HepG2 (cell line): Measurements from ENCODE around the gene CHST2. TPM values are rescaled to one million over a fixed set of nuclear protein-coding genes. Genes with fewer than 3 reads are reported as not detected.
A peak's percentile ranks its signal among the peaks of the same experiment; 100 is the strongest.

Source experiments
- ATAC-seq: fragments of 200-7000 bp; cut with Tn5 transposase; 3 replicates; pipeline ENCODE4 v1.9.1; 2020; ENCODE audit warnings: mild to moderate bottlenecking, moderate library complexity
- BruUV-seq: library from RNA; stranded (reverse); fragments of 400-500 nt; replicated peaks from 2 replicates; lab custom pipeline; 2021; lab: Mats Ljungman, UMichigan
- CTCF ChIA-PET: fragments of 300-600 bp; formaldehyde crosslinking; extraction: SDS; loops from one replicate; lab custom pipeline; 2021; ENCODE audit warnings: low total read pairs, inconsistent platforms, low intra/inter-chr PET ratio; lab: Yijun Ruan, JAX
- POLR2A ChIA-PET: fragments of 350-600 bp; sonication (Branson Sonifier 250); formaldehyde crosslinking; loops from one replicate; lab custom pipeline; 2020; ENCODE audit warnings: antibody characterized with exemption, inconsistent platforms; lab: Yijun Ruan, JAX
- DNase-seq: peaks from one replicate; pipeline ENCODE4 v3.0.0-alpha.2; 2015; ENCODE audit warnings: low spot score
- FAIRE-seq: peaks from 3 replicates; lab custom pipeline; 2011; peaks lifted over from hg19 to GRCh38; lab: Jason Lieb, UNC
- H2AFZ ChIP-seq: one replicate; pipeline ENCODE4 v1.6.1; 2011; ENCODE audit warnings: low read length, inconsistent platforms
- H3K27ac ChIP-seq: fragments of 300-600 bp; 3 replicates; pipeline ENCODE4 v1.8.0; 2011; ENCODE audit warnings: mixed run types, mild to moderate bottlenecking, mixed read lengths, low read length, inconsistent platforms; ENCODE audit not compliant: insufficient read depth; ENCODE audit errors: extremely low read length
- H3K27me3 ChIP-seq, 2 experiments: fragments of 200-600 bp in 1 of 2; 2 replicates in 1 of 2; 3 replicates in 1 of 2; pipeline versions ENCODE4 v1.6.0 to v1.8.0; 2011; ENCODE audit warnings: low read length in 2 of 2, mild to moderate bottlenecking in 2 of 2, moderate library complexity in 2 of 2, inconsistent platforms in 1 of 2; ENCODE audit not compliant: insufficient read depth in 2 of 2, control insufficient read depth in 1 of 2
- H3K36me3 ChIP-seq, 2 experiments: fragments of 200-600 bp in 1 of 2; replicated peaks in 1 of 2; 2 replicates in 1 of 2; 3 replicates in 1 of 2; pipeline versions ENCODE4 v1.5.1 to v1.8.0; 2011; ENCODE audit warnings: low read length in 2 of 2, inconsistent platforms in 1 of 2; ENCODE audit not compliant: insufficient read depth in 2 of 2, control insufficient read depth in 1 of 2
- H3K4me1 ChIP-seq: 2 replicates; pipeline ENCODE4 v1.5.1; 2012; ENCODE audit warnings: low read length, inconsistent platforms; ENCODE audit not compliant: insufficient read depth
- H3K4me2 ChIP-seq: 2 replicates; pipeline ENCODE4 v1.6.0; 2011; ENCODE audit warnings: low read depth, low read length, inconsistent platforms
- H3K4me3 ChIP-seq, 3 experiments: fragments of 200-600 bp in 1 of 3; sonication (generic), shearing (Covaris generic) in 1 of 3; replicated peaks in 1 of 3; 2 replicates each; pipeline ENCODE4 v1.5.1; 2011 to 2016; ENCODE audit warnings: low read length in 3 of 3, inconsistent platforms in 2 of 3, low read depth in 2 of 3, mild to moderate bottlenecking in 2 of 3, control low read depth in 1 of 3, mixed read lengths in 1 of 3; ENCODE audit not compliant: insufficient read depth in 1 of 3
- H3K79me2 ChIP-seq: one replicate; pipeline ENCODE4 v1.6.1; 2011; ENCODE audit warnings: low read length, inconsistent platforms; ENCODE audit not compliant: insufficient read depth
- H3K9ac ChIP-seq: 2 replicates; pipeline ENCODE4 v1.6.0; 2011; ENCODE audit warnings: mild to moderate bottlenecking, low read depth, low read length, inconsistent platforms; ENCODE audit not compliant: insufficient read depth
- H3K9me3 ChIP-seq: 2 replicates; pipeline ENCODE4 v1.5.1; 2012; ENCODE audit warnings: mild to moderate bottlenecking, low read length
- H4K20me1 ChIP-seq: 2 replicates; pipeline ENCODE4 v1.6.0; 2011; ENCODE audit warnings: inconsistent platforms, mild to moderate bottlenecking, low read length, moderate library complexity; ENCODE audit not compliant: insufficient read depth
- ARNTL ChIP-seq: sonication (generic); formaldehyde crosslinking; IDR thresholded peaks from 2 replicates; pipeline ENCODE4 v1.4.0; 2020; ENCODE audit warnings: mild to moderate bottlenecking, missing genetic modification reagents
- FOXA3 ChIP-seq: IDR thresholded peaks from 2 replicates; pipeline ENCODE4 v1.6.1; 2016; ENCODE audit warnings: missing genetic modification reagents, missing compliant biosample characterization
- KLF16 ChIP-seq, 2 experiments: sonication (generic) in 1 of 2; formaldehyde crosslinking in 1 of 2; IDR thresholded peaks; 2 replicates each; pipeline versions ENCODE4 v1.6.1 to v1.8.0; 2016 to 2023; ENCODE audit warnings: missing genetic modification reagents in 2 of 2, missing compliant biosample characterization in 1 of 2
- MAFK ChIP-seq, 2 experiments: IDR thresholded peaks in 1 of 2; conservative IDR thresholded peaks in 1 of 2; 2 replicates each; pipeline ENCODE4 v1.6.1; 2011; ENCODE audit warnings: improper control_type of control experiment in 2 of 2, low read length in 2 of 2
- MEF2D ChIP-seq: sonication (generic); formaldehyde crosslinking; IDR thresholded peaks from 2 replicates; pipeline ENCODE4 v1.5.1; 2020; ENCODE audit warnings: mild to moderate bottlenecking, missing genetic modification reagents
- MIXL1 ChIP-seq: IDR thresholded peaks from 2 replicates; pipeline ENCODE4 v1.6.1; 2016
- ZFP82 ChIP-seq: sonication (generic); formaldehyde crosslinking; IDR thresholded peaks from 2 replicates; pipeline ENCODE4 v1.5.1; 2020; ENCODE audit warnings: mild to moderate bottlenecking, missing genetic modification reagents, borderline replicate concordance
- ZKSCAN5 ChIP-seq: sonication (generic); formaldehyde crosslinking; IDR thresholded peaks from 2 replicates; pipeline ENCODE4 v1.5.1; 2020; ENCODE audit warnings: mild to moderate bottlenecking, missing genetic modification reagents
- ZNF121 ChIP-seq: sonication (generic); formaldehyde crosslinking; IDR thresholded peaks from 2 replicates; pipeline ENCODE4 v1.5.0; 2020; ENCODE audit warnings: mild to moderate bottlenecking, missing genetic modification reagents
- ZNF205 ChIP-seq: IDR thresholded peaks from 2 replicates; pipeline ENCODE4 v1.6.1; 2018; ENCODE audit warnings: missing biosample characterization, missing genetic modification reagents
- WGBS: methylation state at CpG from one replicate; pipeline ENCODE4 v1.1.6; 2017; ENCODE audit warnings: low lambda C conversion rate; 5-methylcytosine and 5-hydroxymethylcytosine counted together
- in situ Hi-C: cut with HindIII; loops from 2 replicates; pipeline ENCODE4 v1.10.0; 2017; ENCODE audit warnings: low pct_unique_long_range_greater_than_20kb; ENCODE audit not compliant: extremely low pct_ligation_motif_present
- intact Hi-C: fragments of 100-400 bp; cut with micrococcal nuclease; formaldehyde crosslinking; loops from one replicate; pipeline ENCODE4 v1.10.0; 2022; ENCODE audit not compliant: unreplicated experiment
- polyA plus RNA-seq, 8 experiments: library from polyadenylated mRNA; depleted of rRNA in 3 of 8; stranded (reverse) in 7 of 8; unstranded in 1 of 8; fragments of >200 nt; fragmentation: Illumina TruSeq in 4 of 8; extraction: Trizol in 4 of 8; gene quantifications; 2 replicates each; pipeline versions ENCODE4 v1.2.1 to v1.2.3, GENCODE V29; 2011 to 2016; ENCODE audit warnings: low read depth in 4 of 8, missing spikeins in 1 of 8, mixed read lengths in 1 of 8; ENCODE audit not compliant: insufficient read depth in 1 of 8
- total RNA-seq, 5 experiments: library from RNA; depleted of rRNA; stranded (reverse); fragments of >200 nt; fragmentation: Illumina TruSeq; extraction: Trizol; gene quantifications; 2 replicates each; pipeline ENCODE4 v1.2.3, GENCODE V29; 2016; ENCODE audit warnings: low read depth in 1 of 5
- TF ChIP-seq, protein P1 (sequence below): sonication (generic); formaldehyde crosslinking; IDR thresholded peaks from 2 replicates; pipeline ENCODE4 v1.8.0; 2022; ENCODE audit warnings: missing genetic modification reagents, low read depth, mild to moderate bottlenecking, borderline replicate concordance
- TF ChIP-seq, protein P2 (sequence below): sonication (generic); formaldehyde crosslinking; IDR thresholded peaks from 2 replicates; pipeline ENCODE4 v1.4.0; 2020; ENCODE audit warnings: missing genetic modification reagents

CHST2 gene
- total and polyA plus RNA-seq, 2 of the 13 experiments (the other 11 are each of a cell fraction or from before 2014, with no cell fraction given): not detected

DNA sequence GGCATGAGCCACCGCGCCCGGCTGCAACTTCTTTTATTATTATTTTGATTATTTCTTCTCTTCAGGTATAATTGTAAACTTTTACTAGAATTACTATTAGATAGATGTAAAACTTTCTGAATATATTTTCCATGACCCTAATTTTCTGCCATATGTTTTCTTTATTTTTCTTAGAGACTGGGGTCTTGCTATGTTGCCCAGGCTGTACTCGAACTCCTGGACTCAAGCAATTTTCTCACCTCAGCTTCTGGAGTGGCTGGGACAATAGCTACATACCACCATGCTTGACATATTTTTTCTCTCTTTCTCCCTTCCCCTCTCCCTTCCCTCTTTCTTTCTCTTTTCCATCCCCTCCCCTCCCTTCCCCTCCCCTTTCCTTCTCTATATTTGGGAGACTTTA is 29.6 kb upstream of the CHST2 start:
- no peak for FAIRE-seq
- H2AFZ ChIP-seq: no peak overlapping the region
- 0 out of 2 replicates have a peak, but pooled peaks have one; percentile 17 for TF ChIP-seq ZNF121 (CRISPR knock-in tag)
- TF ChIP-seq ARNTL: no peak
- TF ChIP-seq MIXL1 (CRISPR knock-in tag): no peak
- TF ChIP-seq, all 625 proteins: peak for 1
- Histone ChIP-seq H3K9me3 (no peaks in the 10 kb centered on the region), H3K27ac (no peak overlapping the region), H4K20me1 (no peaks in the 10 kb centered on the region), H3K4me2 (no peak overlapping the region), H3K9ac (no peak overlapping the region), H3K36me3 (no peaks in the 10 kb centered on the region), H3K27me3 (peaks cover 0 to 6% of the 10 kb centered on the region in 2 experiments; a peak in 3 of 5 replicates), H3K4me3 (no peak overlapping the region), H3K79me2 (no peaks in the 10 kb centered on the region), H3K4me1 (no peaks in the 10 kb centered on the region)
- DNase-seq: no peak
- ChIA-PET CTCF (no interaction called here), POLR2A (no interaction called here)
- BruUV-seq: no TSS peak
- ATAC-seq: no peak
- intact Hi-C loops (loop anchor here (10.0 kb wide), 1 partner anchor 1275 kb away; no protein-coding TSS in a partner anchor), in situ Hi-C loops (no loop called here)
- 74% methylated on average over 4 of the region's 4 CpGs for WGBS

DNA sequence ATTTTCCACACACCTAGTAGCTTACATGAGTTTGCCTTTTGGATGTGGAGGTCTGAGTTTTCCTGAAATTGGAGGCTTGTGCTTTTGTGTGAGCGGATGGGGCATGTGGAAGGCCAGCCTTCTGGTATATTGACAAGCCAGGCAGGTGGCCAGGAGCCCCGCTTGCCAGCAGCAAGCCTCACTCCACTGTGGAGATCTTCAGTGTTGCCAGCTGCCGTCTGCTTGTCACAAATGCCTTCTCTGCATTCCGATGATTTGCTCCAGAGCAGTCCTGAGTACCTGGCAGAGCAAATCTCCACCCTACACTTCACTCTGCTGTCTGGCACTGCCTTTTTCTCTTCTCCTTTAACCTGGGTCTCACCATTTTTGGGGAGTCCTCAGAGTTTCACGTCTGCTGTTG is 29.1 kb upstream of the CHST2 start:
- FAIRE-seq (no peak), ATAC-seq (no peak; the same call in 2 of the 3 replicates), DNase-seq (no peak)
- Histone ChIP-seq H3K79me2 (no peaks in the 10 kb centered on the region), H2AFZ (no peak overlapping the region), H3K27me3 (peaks cover 0 to 6% of the 10 kb centered on the region in 2 experiments; a peak in 3 of 5 replicates), H3K9ac (no peak overlapping the region), H3K4me3 (no peak overlapping the region), H3K4me1 (no peaks in the 10 kb centered on the region), H3K4me2 (no peak overlapping the region), H3K36me3 (no peaks in the 10 kb centered on the region), H3K9me3 (no peaks in the 10 kb centered on the region), H3K27ac (no peak overlapping the region), H4K20me1 (no peaks in the 10 kb centered on the region)
- in situ Hi-C loops (no loop called here), intact Hi-C loops (loop anchor here (10.0 kb wide), 1 partner anchor 1276 kb away; no protein-coding TSS in a partner anchor)
- 1% methylated on average over 5 of the region's 5 CpGs for WGBS
- ChIA-PET POLR2A (no interaction called here), CTCF (no interaction called here)
- TF ChIP-seq ZNF205 (CRISPR knock-in tag) (no peak), ZFP82 (CRISPR knock-in tag) (no peak), FOXA3 (CRISPR knock-in tag) (no peak), ZKSCAN5 (no peak), MAFK (conservative IDR thresholded peaks at IDR 0.05 in 1 of 2, IDR thresholded peaks at IDR 0.05 in 1 of 2; ENCODE audit: low read length in 2 of 2) (no peak), MEF2D (CRISPR knock-in tag) (no peak), KLF16 (CRISPR knock-in tag; IDR thresholded peaks at IDR 0.05) (no peak)
- TF ChIP-seq, protein P1, sequence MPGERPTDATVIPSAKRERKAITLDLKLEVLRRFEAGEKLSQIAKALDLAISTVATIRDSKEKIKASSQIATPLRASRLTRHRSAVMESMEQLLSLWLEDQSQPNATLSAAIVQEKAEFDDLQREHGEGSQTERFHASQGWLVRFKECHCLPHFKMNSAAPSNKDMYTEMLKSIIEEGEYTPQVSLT (CRISPR knock-in tag): no peak
- TF ChIP-seq, protein P2, sequence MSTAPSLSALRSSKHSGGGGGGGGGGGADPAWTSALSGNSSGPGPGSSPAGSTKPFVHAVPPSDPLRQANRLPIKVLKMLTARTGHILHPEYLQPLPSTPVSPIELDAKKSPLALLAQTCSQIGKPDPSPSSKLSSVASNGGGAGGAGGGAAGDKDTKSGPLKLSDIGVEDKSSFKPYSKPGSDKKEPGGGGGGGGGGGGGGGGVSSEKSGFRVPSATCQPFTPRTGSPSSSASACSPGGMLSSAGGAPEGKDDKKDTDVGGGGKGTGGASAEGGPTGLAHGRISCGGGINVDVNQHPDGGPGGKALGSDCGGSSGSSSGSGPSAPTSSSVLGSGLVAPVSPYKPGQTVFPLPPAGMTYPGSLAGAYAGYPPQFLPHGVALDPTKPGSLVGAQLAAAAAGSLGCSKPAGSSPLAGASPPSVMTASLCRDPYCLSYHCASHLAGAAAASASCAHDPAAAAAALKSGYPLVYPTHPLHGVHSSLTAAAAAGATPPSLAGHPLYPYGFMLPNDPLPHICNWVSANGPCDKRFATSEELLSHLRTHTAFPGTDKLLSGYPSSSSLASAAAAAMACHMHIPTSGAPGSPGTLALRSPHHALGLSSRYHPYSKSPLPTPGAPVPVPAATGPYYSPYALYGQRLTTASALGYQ (CRISPR knock-in tag): no peak
- BruUV-seq: no TSS peak
